Osteocyte (in vitro differentiated cells): ENCODE results near the gene SYTL1. TPM values are rescaled to one million over a fixed set of nuclear protein-coding genes. Genes with fewer than 3 reads are reported as not detected.

Experiments
- DNase-seq: peaks from one replicate; pipeline ENCODE4 v3.0.0; 2021; ENCODE audit warnings: mixed read lengths; ENCODE audit not compliant: unreplicated experiment; ENCODE audit errors: extremely low spot score
- H3K27ac Mint-ChIP-seq: one replicate; pipeline ENCODE4 v1.8.0; 2021; ENCODE audit warnings: mild to moderate bottlenecking, mixed read lengths; ENCODE audit not compliant: unreplicated experiment
- H3K27me3 Mint-ChIP-seq: one replicate; pipeline ENCODE4 v1.8.0; 2021; ENCODE audit warnings: mixed read lengths; ENCODE audit not compliant: unreplicated experiment
- H3K36me3 Mint-ChIP-seq: one replicate; pipeline ENCODE4 v1.8.0; 2021; ENCODE audit warnings: mixed read lengths; ENCODE audit not compliant: unreplicated experiment
- H3K4me1 Mint-ChIP-seq: one replicate; pipeline ENCODE4 v1.8.0; 2021; ENCODE audit warnings: mixed read lengths; ENCODE audit not compliant: unreplicated experiment
- H3K4me3 Mint-ChIP-seq: one replicate; pipeline ENCODE4 v1.8.0; 2021; ENCODE audit warnings: mild to moderate bottlenecking, moderate library complexity, mixed read lengths; ENCODE audit not compliant: unreplicated experiment
- H3K9me3 Mint-ChIP-seq: one replicate; pipeline ENCODE4 v1.8.0; 2021; ENCODE audit warnings: mixed read lengths; ENCODE audit not compliant: unreplicated experiment
- total RNA-seq: library from RNA; stranded (reverse); gene quantifications from 2 replicates; pipeline ENCODE4 v1.2.1, GENCODE V29; 2021
- TF ChIP-seq, protein P1 (sequence below): fragments of 200-600 bp; sonication (generic); IDR thresholded peaks from 2 replicates; pipeline ENCODE4 v1.5.0; 2021; ENCODE audit warnings: antibody characterized with exemption, mild to moderate bottlenecking, moderate library complexity

Gene SYTL1
- total RNA-seq, 1 donor from 2014 or later, result 0.46 TPM

DNA sequence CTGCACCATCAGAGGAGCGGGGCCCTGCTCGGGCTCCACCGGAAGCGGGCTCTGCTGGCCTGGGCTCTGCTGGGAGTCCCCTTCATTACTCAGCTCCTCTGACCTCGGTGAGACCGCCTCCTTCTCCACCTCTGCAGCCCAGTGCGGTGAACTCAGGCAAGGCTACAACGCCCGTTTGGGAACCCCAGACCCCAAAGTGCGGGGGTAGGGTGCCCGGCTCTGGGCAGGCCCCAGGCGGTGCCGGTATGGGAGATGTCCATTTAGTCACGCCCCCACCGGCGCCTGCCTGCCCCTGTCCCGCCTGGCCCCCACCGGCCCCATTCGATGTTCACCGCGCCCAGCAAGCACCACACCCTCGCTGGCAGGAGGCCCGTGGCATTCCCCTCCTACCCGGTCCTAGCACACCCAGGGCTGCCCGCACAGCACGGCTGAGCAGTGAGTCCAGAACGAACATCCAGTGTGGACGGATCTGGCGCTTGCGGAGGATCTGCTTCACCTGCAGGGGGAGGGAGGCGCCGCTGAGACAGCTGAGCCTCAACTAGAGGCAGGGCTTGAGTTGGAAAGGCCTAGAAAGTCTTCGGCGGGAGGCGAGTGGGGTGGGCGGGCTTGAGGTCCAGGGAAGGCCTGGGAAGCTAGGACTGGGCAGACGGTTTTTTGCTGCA lies 14.9 kb downstream of the SYTL1 start:
- H3K4me1 Mint-ChIP-seq, result peaks cover 2% of the 10 kb centered on the region
- no peak overlapping the region for H3K4me3 Mint-ChIP-seq
- H3K36me3 Mint-ChIP-seq, result peaks cover 21% of the 10 kb centered on the region
- H3K9me3 Mint-ChIP-seq, result no peaks in the 10 kb centered on the region
- no peak for DNase-seq
- TF ChIP-seq, protein P1, sequence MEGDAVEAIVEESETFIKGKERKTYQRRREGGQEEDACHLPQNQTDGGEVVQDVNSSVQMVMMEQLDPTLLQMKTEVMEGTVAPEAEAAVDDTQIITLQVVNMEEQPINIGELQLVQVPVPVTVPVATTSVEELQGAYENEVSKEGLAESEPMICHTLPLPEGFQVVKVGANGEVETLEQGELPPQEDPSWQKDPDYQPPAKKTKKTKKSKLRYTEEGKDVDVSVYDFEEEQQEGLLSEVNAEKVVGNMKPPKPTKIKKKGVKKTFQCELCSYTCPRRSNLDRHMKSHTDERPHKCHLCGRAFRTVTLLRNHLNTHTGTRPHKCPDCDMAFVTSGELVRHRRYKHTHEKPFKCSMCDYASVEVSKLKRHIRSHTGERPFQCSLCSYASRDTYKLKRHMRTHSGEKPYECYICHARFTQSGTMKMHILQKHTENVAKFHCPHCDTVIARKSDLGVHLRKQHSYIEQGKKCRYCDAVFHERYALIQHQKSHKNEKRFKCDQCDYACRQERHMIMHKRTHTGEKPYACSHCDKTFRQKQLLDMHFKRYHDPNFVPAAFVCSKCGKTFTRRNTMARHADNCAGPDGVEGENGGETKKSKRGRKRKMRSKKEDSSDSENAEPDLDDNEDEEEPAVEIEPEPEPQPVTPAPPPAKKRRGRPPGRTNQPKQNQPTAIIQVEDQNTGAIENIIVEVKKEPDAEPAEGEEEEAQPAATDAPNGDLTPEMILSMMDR, result no peak
- H3K27me3 Mint-ChIP-seq, result no peaks in the 10 kb centered on the region
- no peak overlapping the region for H3K27ac Mint-ChIP-seq

- Mint-ChIP-seq H3K36me3 (peaks cover 28% of the 10 kb centered on the region), H3K27me3 (no peaks in the 10 kb centered on the region), H3K9me3 (no peaks in the 10 kb centered on the region), H3K27ac (no peak overlapping the region), H3K4me1 (peaks cover 2% of the 10 kb centered on the region), H3K4me3 (no peak overlapping the region)
- peak; percentile 91 for DNase-seq
- TF ChIP-seq, protein P1, result peak; percentile 94
Observed at GRCh38 chr1:27357281-27358037, 15.6 kb downstream of the SYTL1 start.

DNA sequence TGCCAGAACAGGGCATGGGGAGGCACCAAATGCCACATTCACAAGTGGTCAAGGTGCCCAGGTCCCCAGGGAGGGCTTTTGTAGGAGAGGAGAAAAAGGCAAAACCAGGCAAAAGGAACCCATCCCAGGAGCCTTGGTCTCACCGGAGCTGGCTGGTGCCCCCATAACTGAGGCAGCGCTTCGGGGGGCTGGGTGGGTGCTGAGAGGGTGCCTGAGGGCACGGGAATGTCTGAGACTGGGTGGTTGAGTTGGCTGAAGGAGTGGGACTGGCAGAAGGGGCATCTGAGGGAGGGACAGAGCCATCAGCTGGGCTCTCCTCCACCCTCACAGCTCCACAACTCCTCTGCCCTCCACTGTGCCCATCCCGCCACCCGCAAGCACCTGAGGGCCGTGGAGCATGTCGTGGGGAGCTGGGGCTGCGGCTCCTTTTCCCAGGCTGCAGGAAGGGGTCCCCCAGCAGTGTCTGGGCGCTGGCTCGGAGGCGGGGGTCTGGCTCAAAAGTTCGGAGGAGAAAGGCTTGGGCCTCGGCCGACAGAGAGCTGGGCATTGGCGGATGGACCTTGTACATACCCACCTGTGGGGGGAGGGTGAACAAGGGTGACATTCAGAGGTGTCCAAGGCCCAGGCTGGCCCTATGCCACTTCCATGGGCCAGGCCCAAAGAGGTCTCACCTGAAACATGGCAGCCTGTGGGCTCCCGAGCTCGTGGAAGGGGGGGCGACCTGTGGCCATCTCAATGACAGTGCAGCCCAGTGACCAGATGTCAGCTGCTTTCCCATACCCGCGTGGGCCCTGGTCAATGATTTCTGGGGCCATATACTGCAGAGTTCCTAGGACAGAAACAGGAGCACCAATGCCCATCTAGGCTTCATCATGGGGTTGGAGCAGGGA lies 16.5 kb downstream of the SYTL1 start:
- peaks cover 35% of the 10 kb centered on the region for H3K36me3 Mint-ChIP-seq
- no peak overlapping the region for H3K27ac Mint-ChIP-seq
- H3K4me1 Mint-ChIP-seq, result peaks cover 2% of the 10 kb centered on the region
- no peaks in the 10 kb centered on the region for H3K9me3 Mint-ChIP-seq
- TF ChIP-seq, protein P1, result no peak
- no peak overlapping the region for H3K4me3 Mint-ChIP-seq
- no peaks in the 10 kb centered on the region for H3K27me3 Mint-ChIP-seq
- DNase-seq, result no peak

- Mint-ChIP-seq H3K4me3 (no peak overlapping the region), H3K9me3 (no peaks in the 10 kb centered on the region), H3K36me3 (peaks cover 40% of the 10 kb centered on the region), H3K27ac (no peak overlapping the region), H3K27me3 (no peaks in the 10 kb centered on the region), H3K4me1 (peaks cover 7% of the 10 kb centered on the region)
- DNase-seq, result no peak
- TF ChIP-seq, protein P1, result no peak
Observed at GRCh38 chr1:27358928-27359313, 17.1 kb downstream of the SYTL1 start.
